HepG2 (cell line): Measurements from ENCODE around the gene ZBTB46. TPM values are rescaled to one million over a fixed set of nuclear protein-coding genes. Genes with fewer than 3 reads are reported as not detected.

Source experiments
- FOXO1 ChIP-seq: sonication (generic); formaldehyde crosslinking; IDR thresholded peaks from 2 replicates; pipeline ENCODE4 v1.4.0; 2020; ENCODE audit warnings: missing genetic modification reagents
- IRF9 ChIP-seq: sonication (generic); formaldehyde crosslinking; IDR thresholded peaks from 2 replicates; pipeline ENCODE4 v1.8.0; 2022; ENCODE audit warnings: missing genetic modification reagents, mild to moderate bottlenecking, borderline replicate concordance
- SALL1 ChIP-seq: sonication (generic); formaldehyde crosslinking; IDR thresholded peaks from 2 replicates; pipeline ENCODE4 v1.8.0; 2022; ENCODE audit warnings: mild to moderate bottlenecking, missing genetic modification reagents
- SIN3A ChIP-seq: IDR thresholded peaks from 2 replicates; pipeline ENCODE4 v1.6.1; 2011; ENCODE audit warnings: low read depth, mild to moderate bottlenecking, control low read depth, low read length, borderline replicate concordance
- TP53 ChIP-seq: sonication (generic); formaldehyde crosslinking; conservative IDR thresholded peaks from 2 replicates; pipeline ENCODE4 v1.4.0; 2020; ENCODE audit warnings: missing genetic modification reagents
- ZBTB39 ChIP-seq: sonication (generic); formaldehyde crosslinking; IDR thresholded peaks from 2 replicates; pipeline ENCODE4 v1.5.0; 2020; ENCODE audit warnings: missing genetic modification reagents
- ZNF530 ChIP-seq: sonication (generic); formaldehyde crosslinking; IDR thresholded peaks from 2 replicates; pipeline ENCODE4 v1.5.0; 2020; ENCODE audit warnings: low read depth, mild to moderate bottlenecking, missing genetic modification reagents
- ZNF547 ChIP-seq: sonication (generic); formaldehyde crosslinking; IDR thresholded peaks from 2 replicates; pipeline ENCODE4 v1.5.1; 2020; ENCODE audit warnings: mild to moderate bottlenecking, missing genetic modification reagents
- ZNF563 ChIP-seq: sonication (generic); formaldehyde crosslinking; IDR thresholded peaks from 2 replicates; pipeline ENCODE4 v1.8.0; 2022; ENCODE audit warnings: mild to moderate bottlenecking, moderate library complexity, missing genetic modification reagents
- ZNF615 ChIP-seq: sonication (generic); formaldehyde crosslinking; IDR thresholded peaks from 2 replicates; pipeline ENCODE4 v1.5.0; 2020; ENCODE audit warnings: mild to moderate bottlenecking, missing genetic modification reagents, borderline replicate concordance
- ZZZ3 ChIP-seq: sonication (generic); formaldehyde crosslinking; IDR thresholded peaks from 2 replicates; pipeline ENCODE4 v1.4.0; 2020; ENCODE audit warnings: missing genetic modification reagents, mild to moderate bottlenecking, borderline replicate concordance
- polyA plus RNA-seq, 8 experiments: library from polyadenylated mRNA; depleted of rRNA in 3 of 8; stranded (reverse) in 7 of 8; unstranded in 1 of 8; fragments of >200 nt; fragmentation: Illumina TruSeq in 4 of 8; extraction: Trizol in 4 of 8; gene quantifications; 2 replicates each; pipeline versions ENCODE4 v1.2.1 to v1.2.3, GENCODE V29; 2011 to 2016; ENCODE audit warnings: low read depth in 4 of 8, missing spikeins in 1 of 8, mixed read lengths in 1 of 8; ENCODE audit not compliant: insufficient read depth in 1 of 8
- total RNA-seq, 5 experiments: library from RNA; depleted of rRNA; stranded (reverse); fragments of >200 nt; fragmentation: Illumina TruSeq; extraction: Trizol; gene quantifications; 2 replicates each; pipeline ENCODE4 v1.2.3, GENCODE V29; 2016; ENCODE audit warnings: low read depth in 1 of 5
- TF ChIP-seq, protein P1 (sequence below): sonication (generic); formaldehyde crosslinking; IDR thresholded peaks from 2 replicates; pipeline ENCODE4 v1.5.1; 2020; ENCODE audit warnings: mild to moderate bottlenecking, missing genetic modification reagents
- TF ChIP-seq, protein P2 (sequence below): sonication (generic); formaldehyde crosslinking; IDR thresholded peaks from 2 replicates; pipeline ENCODE4 v1.4.0; 2020; ENCODE audit warnings: missing genetic modification reagents, borderline replicate concordance

The ZBTB46 gene
- total and polyA plus RNA-seq, 2 of the 13 experiments (the other 11 are each of a cell fraction or from before 2014, with no cell fraction given), result 1.6 to 13.5 TPM

GRCh38 chr20:63858393-63859165, 27.5 kb upstream of the ZBTB46 start (continued):
- TF ChIP-seq, protein P1, sequence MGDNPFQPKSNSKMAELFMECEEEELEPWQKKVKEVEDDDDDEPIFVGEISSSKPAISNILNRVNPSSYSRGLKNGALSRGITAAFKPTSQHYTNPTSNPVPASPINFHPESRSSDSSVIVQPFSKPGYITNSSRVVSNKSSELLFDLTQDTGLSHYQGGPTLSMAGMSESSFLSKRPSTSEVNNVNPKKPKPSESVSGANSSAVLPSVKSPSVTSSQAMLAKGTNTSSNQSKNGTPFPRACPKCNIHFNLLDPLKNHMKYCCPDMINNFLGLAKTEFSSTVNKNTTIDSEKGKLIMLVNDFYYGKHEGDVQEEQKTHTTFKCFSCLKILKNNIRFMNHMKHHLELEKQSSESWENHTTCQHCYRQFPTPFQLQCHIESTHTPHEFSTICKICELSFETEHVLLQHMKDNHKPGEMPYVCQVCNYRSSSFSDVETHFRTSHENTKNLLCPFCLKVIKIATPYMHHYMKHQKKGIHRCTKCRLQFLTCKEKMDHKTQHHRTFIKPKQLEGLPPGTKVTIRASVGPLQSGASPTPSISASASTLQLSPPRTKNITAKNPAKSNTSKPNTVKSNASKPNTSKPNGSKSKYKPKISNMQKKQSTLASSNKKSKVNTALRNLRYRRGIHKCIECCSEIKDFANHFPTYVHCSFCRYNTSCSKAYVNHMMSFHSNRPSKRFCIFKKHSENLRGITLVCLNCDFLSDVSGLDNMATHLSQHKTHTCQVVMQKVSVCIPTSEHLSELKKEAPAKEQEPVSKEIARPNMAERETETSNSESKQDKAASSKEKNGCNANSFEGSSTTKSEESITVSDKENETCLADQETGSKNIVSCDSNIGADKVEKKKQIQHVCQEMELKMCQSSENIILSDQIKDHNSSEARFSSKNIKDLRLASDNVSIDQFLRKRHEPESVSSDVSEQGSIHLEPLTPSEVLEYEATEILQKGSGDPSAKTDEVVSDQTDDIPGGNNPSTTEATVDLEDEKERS (CRISPR knock-in tag), result peak; percentile 52; the same call in 1 of the 2 replicates
- TF ChIP-seq, protein P2, sequence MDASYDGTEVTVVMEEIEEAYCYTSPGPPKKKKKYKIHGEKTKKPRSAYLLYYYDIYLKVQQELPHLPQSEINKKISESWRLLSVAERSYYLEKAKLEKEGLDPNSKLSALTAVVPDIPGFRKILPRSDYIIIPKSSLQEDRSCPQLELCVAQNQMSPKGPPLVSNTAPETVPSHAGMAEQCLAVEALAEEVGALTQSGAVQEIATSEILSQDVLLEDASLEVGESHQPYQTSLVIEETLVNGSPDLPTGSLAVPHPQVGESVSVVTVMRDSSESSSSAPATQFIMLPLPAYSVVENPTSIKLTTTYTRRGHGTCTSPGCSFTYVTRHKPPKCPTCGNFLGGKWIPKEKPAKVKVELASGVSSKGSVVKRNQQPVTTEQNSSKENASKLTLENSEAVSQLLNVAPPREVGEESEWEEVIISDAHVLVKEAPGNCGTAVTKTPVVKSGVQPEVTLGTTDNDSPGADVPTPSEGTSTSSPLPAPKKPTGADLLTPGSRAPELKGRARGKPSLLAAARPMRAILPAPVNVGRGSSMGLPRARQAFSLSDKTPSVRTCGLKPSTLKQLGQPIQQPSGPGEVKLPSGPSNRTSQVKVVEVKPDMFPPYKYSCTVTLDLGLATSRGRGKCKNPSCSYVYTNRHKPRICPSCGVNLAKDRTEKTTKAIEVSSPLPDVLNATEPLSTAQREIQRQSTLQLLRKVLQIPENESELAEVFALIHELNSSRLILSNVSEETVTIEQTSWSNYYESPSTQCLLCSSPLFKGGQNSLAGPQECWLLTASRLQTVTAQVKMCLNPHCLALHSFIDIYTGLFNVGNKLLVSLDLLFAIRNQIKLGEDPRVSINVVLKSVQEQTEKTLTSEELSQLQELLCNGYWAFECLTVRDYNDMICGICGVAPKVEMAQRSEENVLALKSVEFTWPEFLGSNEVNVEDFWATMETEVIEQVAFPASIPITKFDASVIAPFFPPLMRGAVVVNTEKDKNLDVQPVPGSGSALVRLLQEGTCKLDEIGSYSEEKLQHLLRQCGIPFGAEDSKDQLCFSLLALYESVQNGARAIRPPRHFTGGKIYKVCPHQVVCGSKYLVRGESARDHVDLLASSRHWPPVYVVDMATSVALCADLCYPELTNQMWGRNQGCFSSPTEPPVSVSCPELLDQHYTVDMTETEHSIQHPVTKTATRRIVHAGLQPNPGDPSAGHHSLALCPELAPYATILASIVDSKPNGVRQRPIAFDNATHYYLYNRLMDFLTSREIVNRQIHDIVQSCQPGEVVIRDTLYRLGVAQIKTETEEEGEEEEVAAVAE (CRISPR knock-in tag), result 0 out of 2 replicates have a peak, but pooled peaks have one; percentile 46
- peak; percentile 67; the same call in 1 of the 2 replicates for TF ChIP-seq ZNF547 (CRISPR knock-in tag)
- no peak for TF ChIP-seq IRF9 (CRISPR knock-in tag)
- peak; percentile 83 for TF ChIP-seq SALL1
- peak; percentile 77 for TF ChIP-seq FOXO1
- no peak for TF ChIP-seq SIN3A
- no peak; the same call in 1 of the 2 replicates for TF ChIP-seq ZNF615 (CRISPR knock-in tag)
- TF ChIP-seq ZNF563, result peak; percentile 60; the same call in 1 of the 2 replicates
- no peak for TF ChIP-seq TP53 (CRISPR knock-in tag)
- no peak for TF ChIP-seq ZBTB39
- no peak for TF ChIP-seq ZZZ3 (CRISPR knock-in tag)
- no peak for TF ChIP-seq ZNF530 (CRISPR knock-in tag)
